Measurements from ENCODE around the gene POLD3. TPM values are rescaled to one million over a fixed set of nuclear protein-coding genes. Genes with fewer than 3 reads are reported as not detected.

POLD3 gene
- total RNA-seq, 2 donors from 2014 or later, result 38.5 to 52.2 TPM

DNA sequence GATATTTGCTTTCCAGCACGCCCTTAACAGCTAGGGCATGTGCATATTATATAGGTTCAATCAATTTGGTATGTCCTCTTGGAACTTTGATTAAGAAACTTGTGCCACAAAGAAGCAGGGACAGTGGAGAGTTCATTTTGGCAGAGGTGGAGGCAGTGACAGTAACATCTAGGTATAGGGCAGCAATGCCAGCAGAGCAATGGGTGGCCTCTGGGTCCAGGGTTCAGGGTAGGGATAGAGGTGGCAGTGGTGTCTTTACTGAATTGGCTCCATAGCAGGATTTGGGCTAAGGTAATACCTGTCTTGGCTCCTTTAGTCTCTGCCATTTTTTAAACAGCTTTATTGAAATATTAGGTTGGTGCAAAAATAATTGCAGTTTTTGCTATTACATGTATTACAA is 24.4 kb upstream of the POLD3 start:
- no peaks in the 10 kb centered on the region for H3K27me3 Mint-ChIP-seq (ENCODE audit: insufficient read depth)
- H3K4me3 ChIP-seq (ENCODE audit: low read length), result no peak overlapping the region
- H3K36me3 ChIP-seq (ENCODE audit: control insufficient read depth, insufficient read depth, low read length), result no peaks in the 10 kb centered on the region
- no peak overlapping the region for H3K27ac ChIP-seq (ENCODE audit: low read depth, low read length)
- no peaks in the 10 kb centered on the region for H3K36me3 Mint-ChIP-seq (ENCODE audit: low read depth)
- DNase-seq, result no peak
- H3K4me1 ChIP-seq (ENCODE audit: control insufficient read depth, insufficient read depth, low read length), result no peaks in the 10 kb centered on the region
- H3K9me3 ChIP-seq (ENCODE audit: control insufficient read depth, low read length), result no peaks in the 10 kb centered on the region
- H3K9ac ChIP-seq (ENCODE audit: extremely low read depth, low read length, poor library complexity, severe bottlenecking), result no peak overlapping the region
- no peak overlapping the region for H3K27ac Mint-ChIP-seq
- H3K27me3 ChIP-seq (ENCODE audit: control insufficient read depth, insufficient read depth, low read length, poor library complexity, severe bottlenecking), result no peaks in the 10 kb centered on the region
- WGBS, 2 experiments (ENCODE audit: insufficient coverage in 1 of 2, insufficient read length in 1 of 2), result 93 to 100% methylated on average over 1 of the region's 1 CpG
- TF ChIP-seq, protein P1, sequence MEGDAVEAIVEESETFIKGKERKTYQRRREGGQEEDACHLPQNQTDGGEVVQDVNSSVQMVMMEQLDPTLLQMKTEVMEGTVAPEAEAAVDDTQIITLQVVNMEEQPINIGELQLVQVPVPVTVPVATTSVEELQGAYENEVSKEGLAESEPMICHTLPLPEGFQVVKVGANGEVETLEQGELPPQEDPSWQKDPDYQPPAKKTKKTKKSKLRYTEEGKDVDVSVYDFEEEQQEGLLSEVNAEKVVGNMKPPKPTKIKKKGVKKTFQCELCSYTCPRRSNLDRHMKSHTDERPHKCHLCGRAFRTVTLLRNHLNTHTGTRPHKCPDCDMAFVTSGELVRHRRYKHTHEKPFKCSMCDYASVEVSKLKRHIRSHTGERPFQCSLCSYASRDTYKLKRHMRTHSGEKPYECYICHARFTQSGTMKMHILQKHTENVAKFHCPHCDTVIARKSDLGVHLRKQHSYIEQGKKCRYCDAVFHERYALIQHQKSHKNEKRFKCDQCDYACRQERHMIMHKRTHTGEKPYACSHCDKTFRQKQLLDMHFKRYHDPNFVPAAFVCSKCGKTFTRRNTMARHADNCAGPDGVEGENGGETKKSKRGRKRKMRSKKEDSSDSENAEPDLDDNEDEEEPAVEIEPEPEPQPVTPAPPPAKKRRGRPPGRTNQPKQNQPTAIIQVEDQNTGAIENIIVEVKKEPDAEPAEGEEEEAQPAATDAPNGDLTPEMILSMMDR (conservative IDR thresholded peaks at IDR 0.05), result no peak
- no peaks in the 10 kb centered on the region for H3K4me1 Mint-ChIP-seq
- no peaks in the 10 kb centered on the region for H3K9me3 Mint-ChIP-seq
- H3K4me3 Mint-ChIP-seq, result no peak overlapping the region

DNA sequence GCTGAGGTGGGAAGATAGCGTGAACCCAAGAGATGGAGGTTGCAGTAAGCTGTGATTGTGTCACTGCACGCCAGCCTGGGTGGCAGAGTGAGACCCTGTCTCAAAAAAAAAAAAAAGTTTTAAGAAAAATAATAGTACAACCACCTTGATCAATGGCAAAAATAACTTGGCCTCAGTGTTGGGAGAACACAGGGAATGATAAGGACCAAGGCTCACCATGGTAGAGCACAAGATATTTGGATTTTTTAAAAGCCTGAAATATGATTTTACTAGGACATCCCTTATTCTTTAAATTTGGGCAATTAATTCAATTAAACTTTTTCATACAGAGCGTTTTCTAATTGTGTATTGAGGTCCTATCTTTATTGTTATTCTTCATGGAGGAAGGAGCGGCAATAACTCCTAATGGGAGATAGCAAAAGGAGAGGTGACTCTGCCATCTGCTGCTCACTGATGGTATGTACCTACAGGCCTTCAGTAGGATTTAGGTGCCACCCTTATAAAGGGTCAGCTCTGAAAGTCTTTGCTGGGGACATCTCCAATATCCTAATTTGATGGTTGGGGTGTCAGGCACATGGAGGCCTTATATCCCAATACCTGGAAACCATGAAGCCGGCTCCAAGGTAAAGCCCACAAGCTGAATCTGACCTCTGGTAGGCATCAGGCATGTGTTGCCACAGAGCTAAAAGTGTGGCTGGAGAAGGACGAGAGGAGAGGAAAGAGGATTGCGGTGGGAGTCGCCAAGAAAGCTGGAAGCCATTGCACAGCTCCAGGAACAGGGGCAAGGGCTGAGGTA is 21.9 kb upstream of the POLD3 start:
- peak; percentile 84 for DNase-seq
- Histone ChIP-seq H3K36me3 (ENCODE audit: control insufficient read depth, insufficient read depth, low read length) (no peaks in the 10 kb centered on the region), H3K27ac (ENCODE audit: low read depth, low read length) (no peak overlapping the region), H3K4me3 (ENCODE audit: low read length) (no peak overlapping the region), H3K4me1 (ENCODE audit: control insufficient read depth, insufficient read depth, low read length) (no peaks in the 10 kb centered on the region), H3K27me3 (ENCODE audit: control insufficient read depth, insufficient read depth, low read length, poor library complexity, severe bottlenecking) (no peaks in the 10 kb centered on the region), H3K9ac (ENCODE audit: extremely low read depth, low read length, poor library complexity, severe bottlenecking) (no peak overlapping the region), H3K9me3 (ENCODE audit: control insufficient read depth, low read length) (no peaks in the 10 kb centered on the region)
- H3K27ac Mint-ChIP-seq, result no peak overlapping the region
- no peaks in the 10 kb centered on the region for H3K4me1 Mint-ChIP-seq
- no peaks in the 10 kb centered on the region for H3K27me3 Mint-ChIP-seq (ENCODE audit: insufficient read depth)
- TF ChIP-seq, protein P1 (conservative IDR thresholded peaks at IDR 0.05), result peak; percentile 92
- H3K4me3 Mint-ChIP-seq, result no peak overlapping the region
- no peaks in the 10 kb centered on the region for H3K36me3 Mint-ChIP-seq (ENCODE audit: low read depth)
- no peaks in the 10 kb centered on the region for H3K9me3 Mint-ChIP-seq
- WGBS, 2 experiments (ENCODE audit: insufficient coverage in 1 of 2, insufficient read length in 1 of 2), result 71 to 100% methylated on average over 1 to 8 of the region's 8 CpGs

DNA sequence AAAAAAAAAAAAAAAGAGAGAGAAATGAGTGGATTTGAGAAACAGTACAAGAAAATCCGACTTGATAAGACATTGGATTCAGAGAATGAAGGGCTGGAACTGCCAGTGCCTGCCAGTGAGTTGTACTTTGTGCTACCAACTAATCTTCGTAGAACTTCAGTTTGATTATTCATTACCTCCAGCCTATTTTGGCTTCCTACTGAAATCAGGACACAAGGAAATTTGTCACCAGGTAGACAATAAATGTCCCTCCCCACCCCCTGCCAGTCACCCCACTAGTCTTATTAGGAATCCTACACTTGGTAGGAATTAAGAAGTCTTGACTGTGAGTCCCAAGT is 21.4 kb upstream of the POLD3 start:
- no peak overlapping the region for H3K4me3 Mint-ChIP-seq
- H3K27me3 ChIP-seq (ENCODE audit: control insufficient read depth, insufficient read depth, low read length, poor library complexity, severe bottlenecking), result no peaks in the 10 kb centered on the region
- no peak for DNase-seq
- no peak overlapping the region for H3K4me3 ChIP-seq (ENCODE audit: low read length)
- H3K27me3 Mint-ChIP-seq (ENCODE audit: insufficient read depth), result no peaks in the 10 kb centered on the region
- no peaks in the 10 kb centered on the region for H3K9me3 ChIP-seq (ENCODE audit: control insufficient read depth, low read length)
- H3K4me1 Mint-ChIP-seq, result no peaks in the 10 kb centered on the region
- no peaks in the 10 kb centered on the region for H3K36me3 ChIP-seq (ENCODE audit: control insufficient read depth, insufficient read depth, low read length)
- no peak overlapping the region for H3K9ac ChIP-seq (ENCODE audit: extremely low read depth, low read length, poor library complexity, severe bottlenecking)
- no peaks in the 10 kb centered on the region for H3K9me3 Mint-ChIP-seq
- H3K27ac ChIP-seq (ENCODE audit: low read depth, low read length), result no peak overlapping the region
- TF ChIP-seq, protein P1 (conservative IDR thresholded peaks at IDR 0.05), result no peak
- H3K4me1 ChIP-seq (ENCODE audit: control insufficient read depth, insufficient read depth, low read length), result no peaks in the 10 kb centered on the region
- H3K27ac Mint-ChIP-seq, result no peak overlapping the region
- WGBS, 2 experiments (ENCODE audit: insufficient coverage in 1 of 2, insufficient read length in 1 of 2), result 83 to 100% methylated on average over 1 to 2 of the region's 2 CpGs
- no peaks in the 10 kb centered on the region for H3K36me3 Mint-ChIP-seq (ENCODE audit: low read depth)

Data from endodermal cell (in vitro differentiated cells).